Heart left ventricle (tissue), 13 donors: Measurements from ENCODE around the gene PBX1.

Source experiments
- CTCF ChIP-seq, 12 donors: fragments of 200-600 bp; sonication (generic) in 4 of 12; IDR thresholded peaks; one replicate each; pipeline versions ENCODE4 v1.5.0 to v1.8.0; 2018 to 2022; ENCODE audit warnings: antibody characterized with exemption in 12 of 12, mild to moderate bottlenecking in 5 of 12
- POLR2A ChIP-seq, 2 donors: fragments of 450-650 bp; IDR thresholded peaks; one replicate each; pipeline ENCODE4 v1.6.1; 2017; ENCODE audit warnings: antibody characterized with exemption in 2 of 2, mild to moderate bottlenecking in 2 of 2, moderate library complexity in 2 of 2
- donor health status: ischemic (EF 13 %, LVEDD 7.1; RV severe dilation, severe dysfunction).
- donor health status: DM: no; HTN: yes; CAD: no.
- donor health status: DM: no; HTN: no; CAD: no.
- donor health status: ischemic (EF 25% LVEDD 6.9; RV normal size, moderate dysfunction).
- donor health status: ischemic (EF 25% LVEDD 5.7; RV mildly dilated, moderate dysfunction).
- donor health status: ischemic (EF 35%, LVEDD 5.7; RV mildly dilated, moderate dysfunction).
- donor health status: nonischemic (EF 11% LVEDD 7.7; RV severe dilation, severe dysfunction).
- donor health status: DM: yes; HTN: yes; CAD: no.
- donor health status: PGD.
- donor health status: ischemic (EF 29% LVEDD 5.4; RV normal size, mild dysfunction).
- donor health status: nonischemic (EF 23%, LVEDD 6.1; RV moderate dilation, normal function).

- TF ChIP-seq POLR2A (IDR thresholded peaks at IDR 0.05): no peak
- peak in 7 of 12 donors; percentile 17 to 34 (median 20) for TF ChIP-seq CTCF (IDR thresholded peaks at IDR 0.05)
These were observed 23.9 kb upstream of the PBX1 start for GRCh38 chr1:164534863-164535610.
